Measurements from ENCODE around the gene CRYM. TPM values are rescaled to one million over a fixed set of nuclear protein-coding genes. Genes with fewer than 3 reads are reported as not detected.

The CRYM gene
- total RNA-seq, 1 donor from 2014 or later = 4.8 TPM

DNA sequence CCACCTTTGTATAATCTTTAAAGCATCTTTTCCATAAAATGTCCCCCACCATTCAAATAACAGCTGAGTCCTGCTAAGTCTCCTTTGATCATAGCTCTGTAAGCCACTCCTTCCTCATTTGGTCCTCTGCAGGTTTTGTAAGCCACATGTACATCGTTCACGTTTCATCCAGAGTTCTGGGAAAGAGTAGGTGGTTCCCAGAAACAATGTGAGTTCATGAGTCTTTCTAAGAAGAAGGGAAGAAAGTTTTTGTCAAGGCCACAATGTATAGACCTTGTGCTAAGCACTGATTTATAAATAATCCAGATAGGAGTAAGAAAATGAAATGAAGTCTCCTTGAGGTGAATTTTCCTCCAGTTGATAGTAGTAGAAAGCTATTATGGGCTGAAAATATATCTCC lies 53.3 kb downstream of the CRYM start:
- Histone ChIP-seq H3K4me3 (no peak overlapping the region), H3K27ac (no peak overlapping the region), H3K4me1 (no peaks in the 10 kb centered on the region), H3K27me3 (no peaks in the 10 kb centered on the region), H3K9me3 (no peaks in the 10 kb centered on the region), H3K36me3 (no peaks in the 10 kb centered on the region)
- peak; percentile 34 for ATAC-seq
- DNase-seq = no peak
- intact Hi-C loops (cut with DNase I) = no loop called here
- TF ChIP-seq, protein P1, sequence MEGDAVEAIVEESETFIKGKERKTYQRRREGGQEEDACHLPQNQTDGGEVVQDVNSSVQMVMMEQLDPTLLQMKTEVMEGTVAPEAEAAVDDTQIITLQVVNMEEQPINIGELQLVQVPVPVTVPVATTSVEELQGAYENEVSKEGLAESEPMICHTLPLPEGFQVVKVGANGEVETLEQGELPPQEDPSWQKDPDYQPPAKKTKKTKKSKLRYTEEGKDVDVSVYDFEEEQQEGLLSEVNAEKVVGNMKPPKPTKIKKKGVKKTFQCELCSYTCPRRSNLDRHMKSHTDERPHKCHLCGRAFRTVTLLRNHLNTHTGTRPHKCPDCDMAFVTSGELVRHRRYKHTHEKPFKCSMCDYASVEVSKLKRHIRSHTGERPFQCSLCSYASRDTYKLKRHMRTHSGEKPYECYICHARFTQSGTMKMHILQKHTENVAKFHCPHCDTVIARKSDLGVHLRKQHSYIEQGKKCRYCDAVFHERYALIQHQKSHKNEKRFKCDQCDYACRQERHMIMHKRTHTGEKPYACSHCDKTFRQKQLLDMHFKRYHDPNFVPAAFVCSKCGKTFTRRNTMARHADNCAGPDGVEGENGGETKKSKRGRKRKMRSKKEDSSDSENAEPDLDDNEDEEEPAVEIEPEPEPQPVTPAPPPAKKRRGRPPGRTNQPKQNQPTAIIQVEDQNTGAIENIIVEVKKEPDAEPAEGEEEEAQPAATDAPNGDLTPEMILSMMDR (IDR thresholded peaks at IDR 0.05) = no peak

DNA sequence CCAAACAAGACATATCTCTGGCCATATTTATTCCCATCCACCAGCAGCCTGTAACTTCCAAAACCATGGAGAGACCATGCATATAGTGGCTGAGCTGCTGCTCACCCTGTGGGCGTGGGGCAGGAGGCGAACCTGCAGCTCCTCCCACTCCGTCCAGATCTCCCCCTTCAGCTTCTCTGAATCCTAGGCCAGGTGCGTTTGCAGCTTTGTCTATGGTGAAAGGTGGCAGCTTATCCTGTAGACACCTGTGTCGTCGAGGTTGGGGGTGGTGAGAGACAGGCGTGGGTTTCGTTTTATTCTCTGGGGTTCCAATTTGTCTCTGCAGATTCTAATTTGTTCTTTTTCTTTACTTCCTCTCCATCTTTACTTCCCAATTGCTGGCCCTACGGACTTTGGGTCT lies 54.3 kb downstream of the CRYM start:
- intact Hi-C loops (cut with DNase I) = no loop called here

DNA sequence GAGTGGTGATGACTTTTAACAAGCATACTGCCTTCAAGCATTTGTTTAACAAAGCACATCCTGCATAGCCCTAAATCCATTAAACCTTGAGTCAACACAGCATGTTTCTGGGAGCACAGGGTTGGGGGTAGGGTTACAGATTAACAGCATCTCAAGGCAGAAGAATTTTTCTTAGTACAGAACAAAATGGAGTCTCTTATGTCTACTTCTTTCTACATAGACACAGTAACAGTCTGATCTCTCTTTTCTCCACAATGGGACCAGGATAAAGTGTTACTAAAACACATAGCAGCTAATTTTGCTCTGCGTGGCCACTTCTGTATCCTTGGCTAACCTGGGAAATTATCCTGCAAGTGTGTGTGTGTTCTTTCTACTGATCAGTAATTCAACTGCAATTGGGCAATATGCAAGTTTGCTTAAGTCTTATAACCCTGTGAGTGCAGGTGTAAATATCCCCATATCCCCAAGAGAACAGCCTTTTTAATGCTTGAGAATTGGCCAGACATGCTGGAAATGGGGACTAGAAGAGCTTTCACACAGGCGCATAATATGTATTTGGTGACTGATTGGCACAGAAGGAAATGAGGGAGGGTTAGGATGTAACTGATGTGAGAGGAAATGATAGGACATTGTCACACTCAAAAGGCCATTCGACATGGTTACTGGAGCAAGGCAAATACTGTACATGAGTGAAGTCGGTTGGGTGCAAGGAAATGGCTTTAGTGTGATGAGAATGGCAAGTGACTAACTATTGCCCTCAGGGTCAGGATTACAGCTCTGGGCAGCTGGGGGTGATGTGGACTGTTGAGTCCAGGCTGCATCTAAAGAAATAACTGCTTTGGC lies 55.4 kb downstream of the CRYM start:
- Histone ChIP-seq H3K27me3 (no peaks in the 10 kb centered on the region), H3K36me3 (no peaks in the 10 kb centered on the region), H3K4me1 (no peaks in the 10 kb centered on the region), H3K4me3 (no peak overlapping the region), H3K27ac (peak overlapping the region; percentile 24), H3K9me3 (no peaks in the 10 kb centered on the region)
- ATAC-seq (peak; percentile 84), DNase-seq (no peak)
- intact Hi-C loops (cut with DNase I) = no loop called here
- TF ChIP-seq, protein P1 (IDR thresholded peaks at IDR 0.05) = no peak

More for the DNA sequence above, 54.3 kb downstream of the CRYM start:
- no peaks in the 10 kb centered on the region for H3K9me3 ChIP-seq
- DNase-seq (no peak), ATAC-seq (no peak)
- no peaks in the 10 kb centered on the region for H3K27me3 ChIP-seq
- no peak overlapping the region for H3K27ac ChIP-seq
- H3K4me1 ChIP-seq = no peaks in the 10 kb centered on the region
- TF ChIP-seq, protein P1 (IDR thresholded peaks at IDR 0.05) = no peak
- no peak overlapping the region for H3K4me3 ChIP-seq
- H3K36me3 ChIP-seq = no peaks in the 10 kb centered on the region

DNA sequence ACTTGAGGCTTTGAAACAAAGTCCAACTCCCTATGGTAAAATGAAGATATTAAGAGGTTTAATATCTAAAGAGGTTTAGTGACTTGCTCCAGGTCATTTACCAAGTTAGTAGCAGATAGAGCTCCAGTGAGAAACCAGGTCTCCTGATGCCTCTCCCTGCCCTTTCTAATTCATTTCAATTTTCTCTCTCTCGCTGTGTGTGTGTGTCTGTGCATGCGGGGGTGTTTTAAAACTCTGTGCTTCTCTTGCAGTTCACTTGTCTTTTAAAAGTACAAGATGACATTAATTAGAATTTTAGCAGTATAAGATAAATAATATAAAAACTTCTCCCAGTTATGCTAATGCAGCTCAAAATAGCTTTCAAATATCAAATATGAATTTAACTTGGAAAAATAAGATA lies 58.5 kb downstream of the CRYM start:
- no peak overlapping the region for H3K27ac ChIP-seq
- TF ChIP-seq, protein P1 (IDR thresholded peaks at IDR 0.05) = no peak

DNA sequence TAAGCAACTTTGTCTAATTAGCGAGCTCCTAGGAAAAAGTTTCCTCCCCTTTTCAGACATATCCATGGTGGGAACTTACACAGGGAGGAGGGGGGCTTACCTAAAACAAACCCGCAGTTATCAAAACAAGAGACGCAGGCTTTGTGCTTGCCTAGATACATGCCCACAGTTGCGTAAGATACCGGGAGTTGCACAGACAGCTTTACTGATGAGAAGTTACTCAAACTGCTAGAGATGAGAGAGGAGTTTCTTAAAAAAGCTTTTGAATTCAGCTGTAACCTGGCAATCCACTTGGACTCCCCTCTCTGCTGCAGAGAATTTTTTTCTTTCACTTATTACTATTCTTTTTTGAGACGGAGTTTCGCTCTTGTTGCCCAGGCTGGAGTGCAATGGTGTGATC lies 59.9 kb downstream of the CRYM start:
- Histone ChIP-seq H3K4me3 (no peak overlapping the region), H3K27ac (no peak overlapping the region), H3K27me3 (no peaks in the 10 kb centered on the region), H3K36me3 (no peaks in the 10 kb centered on the region), H3K4me1 (no peaks in the 10 kb centered on the region), H3K9me3 (no peaks in the 10 kb centered on the region)
- intact Hi-C loops (cut with DNase I) = no loop called here
- DNase-seq = no peak
- TF ChIP-seq, protein P1 (IDR thresholded peaks at IDR 0.05) = no peak
- no peak for ATAC-seq

More for the DNA sequence above, 58.5 kb downstream of the CRYM start:
- H3K9me3 ChIP-seq = no peaks in the 10 kb centered on the region
- ATAC-seq (no peak), DNase-seq (no peak)
- no peaks in the 10 kb centered on the region for H3K27me3 ChIP-seq
- no peaks in the 10 kb centered on the region for H3K36me3 ChIP-seq
- no peak overlapping the region for H3K4me3 ChIP-seq
- intact Hi-C loops (cut with DNase I) = no loop called here
- no peaks in the 10 kb centered on the region for H3K4me1 ChIP-seq

Data from upper lobe of right lung (tissue), 1 donor.